Ovary (tissue), 3 donors: ENCODE results near the gene BPIFB4.

ENCODE experiments used
- CTCF ChIP-seq, 3 donors: fragments of 450-650 bp in 2 of 3; fragments of 200-600 bp in 1 of 3; IDR thresholded peaks; one replicate each; pipeline versions ENCODE4 v1.5.1 to v1.8.0; 2016 to 2022; ENCODE audit warnings: antibody characterized with exemption in 3 of 3, mild to moderate bottlenecking in 1 of 3
- POLR2A ChIP-seq: fragments of 450-650 bp; IDR thresholded peaks from one replicate; pipeline ENCODE4 v1.6.1; 2017; ENCODE audit warnings: antibody characterized with exemption, mild to moderate bottlenecking, moderate library complexity
- donor health status: DM: no; HTN: no; CAD: no.

- TF ChIP-seq CTCF (IDR thresholded peaks at IDR 0.05) (no peak), POLR2A (no peak)
Observed at GRCh38 chr20:33059741-33060390, 19.6 kb upstream of the BPIFB4 start.
